ENCODE data around the gene HSPG2.

The HSPG2 gene

GRCh38 chr1:21845646-21846641 lies 91.2 kb downstream of the HSPG2 start:
- Histone ChIP-seq H4K20me1 (ENCODE audit: insufficient read depth, low read length) (no peaks in the 10 kb centered on the region), H3K4me2 (ENCODE audit: low read length) (no peak overlapping the region), H3F3A (ENCODE audit: insufficient read depth, low read length) (no peaks in the 10 kb centered on the region), H3K9ac (ENCODE audit: low read length) (no peak overlapping the region), H2AFZ (ENCODE audit: low read length) (no peak overlapping the region), H3K9me2 (ENCODE audit: low read depth, low read length) (no peaks in the 10 kb centered on the region), H3K4me3 (ENCODE audit: low read depth, low read length, poor library complexity, severe bottlenecking) (no peak overlapping the region), H3K27ac (ENCODE audit: low read depth, low read length, poor library complexity, severe bottlenecking) (no peak overlapping the region), H3K27me3 (ENCODE audit: insufficient read depth, low read length) (no peaks in the 10 kb centered on the region; the same call in none of the 2 replicates), H3K79me2 (ENCODE audit: insufficient read depth, low read length) (no peaks in the 10 kb centered on the region), H3K9me3 (ENCODE audit: low read length) (no peaks in the 10 kb centered on the region), H3K36me3 (ENCODE audit: insufficient read depth, low read length) (no peaks in the 10 kb centered on the region), H3K4me1 (ENCODE audit: insufficient read depth, low read length, severe bottlenecking) (no peaks in the 10 kb centered on the region)
- no peak for TF ChIP-seq EZH2 (IDR thresholded peaks at IDR 0.05; ENCODE audit: borderline replicate concordance, low read length)
- TF ChIP-seq, protein P1, sequence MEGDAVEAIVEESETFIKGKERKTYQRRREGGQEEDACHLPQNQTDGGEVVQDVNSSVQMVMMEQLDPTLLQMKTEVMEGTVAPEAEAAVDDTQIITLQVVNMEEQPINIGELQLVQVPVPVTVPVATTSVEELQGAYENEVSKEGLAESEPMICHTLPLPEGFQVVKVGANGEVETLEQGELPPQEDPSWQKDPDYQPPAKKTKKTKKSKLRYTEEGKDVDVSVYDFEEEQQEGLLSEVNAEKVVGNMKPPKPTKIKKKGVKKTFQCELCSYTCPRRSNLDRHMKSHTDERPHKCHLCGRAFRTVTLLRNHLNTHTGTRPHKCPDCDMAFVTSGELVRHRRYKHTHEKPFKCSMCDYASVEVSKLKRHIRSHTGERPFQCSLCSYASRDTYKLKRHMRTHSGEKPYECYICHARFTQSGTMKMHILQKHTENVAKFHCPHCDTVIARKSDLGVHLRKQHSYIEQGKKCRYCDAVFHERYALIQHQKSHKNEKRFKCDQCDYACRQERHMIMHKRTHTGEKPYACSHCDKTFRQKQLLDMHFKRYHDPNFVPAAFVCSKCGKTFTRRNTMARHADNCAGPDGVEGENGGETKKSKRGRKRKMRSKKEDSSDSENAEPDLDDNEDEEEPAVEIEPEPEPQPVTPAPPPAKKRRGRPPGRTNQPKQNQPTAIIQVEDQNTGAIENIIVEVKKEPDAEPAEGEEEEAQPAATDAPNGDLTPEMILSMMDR (IDR thresholded peaks at IDR 0.05; ENCODE audit: low read length) = no peak

DNA sequence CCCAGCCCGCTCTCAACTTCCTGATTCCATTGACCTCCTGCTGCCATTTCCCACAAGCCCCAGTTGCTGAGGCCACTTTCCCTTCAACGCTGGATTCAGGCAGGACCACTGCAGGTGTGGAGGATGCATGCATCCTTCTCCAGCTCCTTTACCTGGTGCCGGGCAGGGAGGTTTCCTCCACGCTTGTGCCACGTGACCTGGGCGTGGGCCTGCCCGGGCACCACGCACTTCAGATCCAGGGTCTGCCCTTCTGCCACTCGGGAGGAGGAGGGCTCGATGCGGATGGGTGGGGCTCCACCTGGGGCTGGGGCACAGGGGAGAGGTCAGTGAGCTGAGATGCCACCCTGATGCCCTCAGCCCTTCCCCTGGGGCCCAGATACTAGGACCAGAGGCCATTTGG lies 93.1 kb downstream of the HSPG2 start:
- Histone ChIP-seq H4K20me1 (ENCODE audit: insufficient read depth, low read length) (no peaks in the 10 kb centered on the region), H3K9me3 (ENCODE audit: low read length) (no peaks in the 10 kb centered on the region), H3K4me1 (ENCODE audit: insufficient read depth, low read length, severe bottlenecking) (no peaks in the 10 kb centered on the region), H3K79me2 (ENCODE audit: insufficient read depth, low read length) (no peaks in the 10 kb centered on the region), H2AFZ (ENCODE audit: low read length) (no peak overlapping the region), H3K9ac (ENCODE audit: low read length) (no peak overlapping the region), H3F3A (ENCODE audit: insufficient read depth, low read length) (no peaks in the 10 kb centered on the region), H3K4me2 (ENCODE audit: low read length) (no peak overlapping the region), H3K9me2 (ENCODE audit: low read depth, low read length) (no peaks in the 10 kb centered on the region), H3K27ac (ENCODE audit: low read depth, low read length, poor library complexity, severe bottlenecking) (no peak overlapping the region), H3K36me3 (ENCODE audit: insufficient read depth, low read length) (no peaks in the 10 kb centered on the region), H3K4me3 (ENCODE audit: low read depth, low read length, poor library complexity, severe bottlenecking) (no peak overlapping the region), H3K27me3 (ENCODE audit: insufficient read depth, low read length) (no peaks in the 10 kb centered on the region; the same call in none of the 2 replicates)
- TF ChIP-seq, protein P1 (IDR thresholded peaks at IDR 0.05; ENCODE audit: low read length) = no peak
- TF ChIP-seq EZH2 (IDR thresholded peaks at IDR 0.05; ENCODE audit: borderline replicate concordance, low read length) = no peak

DNA sequence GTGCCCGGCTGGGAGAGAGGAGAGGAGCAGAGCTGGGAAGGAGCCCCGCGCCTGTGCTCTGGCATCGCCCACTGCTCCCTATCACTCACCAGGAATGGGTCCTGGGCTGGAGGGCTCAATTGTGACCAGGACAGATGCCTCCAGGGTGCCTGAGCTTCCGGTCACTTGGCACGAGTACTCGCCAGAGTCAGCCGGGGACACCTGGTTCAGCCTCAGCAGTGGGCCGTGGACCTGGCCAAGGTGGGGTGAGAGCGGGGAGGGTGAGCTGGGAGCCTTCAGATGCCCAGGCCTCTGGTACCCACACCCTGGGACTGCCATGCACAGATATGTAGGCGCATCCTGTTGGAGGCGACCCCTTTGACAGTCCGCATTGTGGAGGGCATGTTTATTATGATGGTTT lies 93.9 kb downstream of the HSPG2 start:
- no peak overlapping the region for H3K27ac ChIP-seq (ENCODE audit: low read depth, low read length, poor library complexity, severe bottlenecking)
- no peaks in the 10 kb centered on the region; the same call in 1 of the 2 replicates for H3K27me3 ChIP-seq (ENCODE audit: insufficient read depth, low read length)
- H4K20me1 ChIP-seq (ENCODE audit: insufficient read depth, low read length) = no peaks in the 10 kb centered on the region
- H3F3A ChIP-seq (ENCODE audit: insufficient read depth, low read length) = no peaks in the 10 kb centered on the region
- H3K9me3 ChIP-seq (ENCODE audit: low read length) = no peaks in the 10 kb centered on the region
- H3K4me1 ChIP-seq (ENCODE audit: insufficient read depth, low read length, severe bottlenecking) = no peaks in the 10 kb centered on the region
- H3K9ac ChIP-seq (ENCODE audit: low read length) = no peak overlapping the region
- H3K4me3 ChIP-seq (ENCODE audit: low read depth, low read length, poor library complexity, severe bottlenecking) = no peak overlapping the region
- TF ChIP-seq, protein P1 (IDR thresholded peaks at IDR 0.05; ENCODE audit: low read length) = no peak
- TF ChIP-seq EZH2 (IDR thresholded peaks at IDR 0.05; ENCODE audit: borderline replicate concordance, low read length) = no peak
- no peak overlapping the region for H3K4me2 ChIP-seq (ENCODE audit: low read length)
- H2AFZ ChIP-seq (ENCODE audit: low read length) = no peak overlapping the region
- H3K9me2 ChIP-seq (ENCODE audit: low read depth, low read length) = no peaks in the 10 kb centered on the region
- H3K36me3 ChIP-seq (ENCODE audit: insufficient read depth, low read length) = no peaks in the 10 kb centered on the region
- H3K79me2 ChIP-seq (ENCODE audit: insufficient read depth, low read length) = no peaks in the 10 kb centered on the region

Measured in OCI-LY1 (cell line).